Measurements from ENCODE around the gene ZNF443.
A peak's percentile ranks its signal among the peaks of the same experiment; 100 is the strongest.
"Not testable (repeated sequence)": the region's sequence is repeated elsewhere in the genome, so short reads cannot be mapped to it uniquely, and the experiment has no call there.

Gene ZNF443

DNA sequence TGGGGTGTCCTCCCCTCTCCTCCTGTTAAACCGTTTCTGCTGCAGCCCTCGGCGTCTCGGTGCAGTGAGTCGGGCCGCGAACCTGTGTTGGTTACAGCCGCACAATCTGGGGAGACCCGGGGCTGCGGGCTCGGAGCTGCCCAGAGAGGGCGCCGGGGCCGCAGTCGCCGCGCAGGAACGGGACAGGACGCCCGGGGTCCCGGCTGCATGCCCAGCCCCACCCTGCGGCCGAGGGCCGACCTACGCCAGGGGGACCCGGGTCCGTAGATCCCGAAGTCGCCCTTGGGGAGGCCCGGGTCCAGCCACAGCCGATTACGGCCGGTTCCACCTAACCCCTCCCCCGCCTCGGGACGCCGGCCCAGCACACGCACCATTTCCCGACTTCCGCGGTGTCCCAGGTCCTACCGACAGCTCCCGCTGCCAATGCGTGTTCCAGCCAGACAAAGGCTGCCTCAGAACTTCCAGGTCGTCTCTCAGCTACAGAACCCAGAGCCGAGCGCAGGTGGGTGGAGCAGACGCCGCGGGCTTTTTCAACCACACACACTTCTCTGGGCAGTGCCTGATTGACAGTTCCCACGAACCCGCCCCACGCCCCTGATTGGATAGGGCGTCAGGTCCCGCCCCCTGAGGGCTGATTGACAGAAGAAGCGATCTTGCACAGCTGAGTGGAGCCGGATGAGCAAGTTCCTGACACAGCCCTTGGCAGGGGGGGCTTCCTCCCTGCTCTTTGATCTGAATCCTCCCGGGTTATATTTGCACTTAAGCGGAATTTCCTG, at the start of gene ZNF443:
Gene ZNF443 (minus strand): TSS at position 481 of the 776 bp plus-strand sequence. CDS start 107 bp downstream, at position 374.
- DNase-seq: peak; percentile 97

- not testable (repeated sequence) for DNase-seq
Observed at GRCh38 chr19:12486265-12486783, 45.5 kb upstream of the ZNF443 start.

DNA sequence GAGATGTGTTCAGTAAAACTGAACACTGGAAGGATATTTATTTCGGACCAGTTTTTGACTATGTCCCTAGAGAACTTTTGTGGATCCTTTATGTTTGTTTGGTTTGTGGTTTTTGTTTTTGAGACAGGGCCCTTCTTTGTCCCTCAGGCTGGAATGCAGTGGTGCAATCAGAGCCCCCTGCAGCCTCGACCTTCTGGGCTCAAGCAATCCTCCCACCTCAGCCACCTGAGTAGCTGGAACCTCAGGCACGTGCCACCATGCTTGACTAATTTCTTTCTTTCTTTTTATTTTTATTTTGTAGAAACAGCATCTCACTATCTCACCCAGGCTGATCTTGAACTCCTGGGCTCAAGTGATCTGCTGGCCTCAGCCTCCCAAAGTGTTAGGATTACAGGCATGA, 44.8 kb upstream of the ZNF443 start:
- no peak for DNase-seq

GRCh38 chr19:12485052-12485416, 44.2 kb upstream of the ZNF443 start:
- peak; percentile 33 for DNase-seq

- DNase-seq: peak; percentile 71
Observed at GRCh38 chr19:12484371-12485051, 43.7 kb upstream of the ZNF443 start, which contains the start of gene ZNF709. ZNF709 (minus strand) TSS chr19:12484816; CDS start chr19:12484657, 159 bp downstream.

- no peak for DNase-seq
Observed at GRCh38 chr19:12484011-12484370, 43.2 kb upstream of the ZNF443 start.

DNA sequence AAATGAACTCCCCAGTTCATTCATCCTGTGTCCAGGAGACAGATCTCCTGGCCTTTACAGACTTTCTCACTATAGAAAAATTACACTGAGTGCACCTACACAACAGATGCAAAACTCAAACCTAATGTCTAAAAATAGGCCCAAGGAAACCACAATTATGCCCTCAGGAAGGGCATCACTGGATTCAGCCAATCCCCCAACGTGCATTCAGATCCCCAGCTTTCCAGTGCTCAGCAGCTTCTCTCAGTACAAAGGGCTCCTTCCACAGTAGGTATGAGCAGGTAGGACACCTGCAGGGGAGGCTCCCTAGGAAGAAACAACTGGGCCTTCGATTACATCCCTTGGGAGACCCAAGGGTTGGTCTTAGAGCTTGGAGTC, 41.7 kb upstream of the ZNF443 start:
- no peak for DNase-seq

DNA sequence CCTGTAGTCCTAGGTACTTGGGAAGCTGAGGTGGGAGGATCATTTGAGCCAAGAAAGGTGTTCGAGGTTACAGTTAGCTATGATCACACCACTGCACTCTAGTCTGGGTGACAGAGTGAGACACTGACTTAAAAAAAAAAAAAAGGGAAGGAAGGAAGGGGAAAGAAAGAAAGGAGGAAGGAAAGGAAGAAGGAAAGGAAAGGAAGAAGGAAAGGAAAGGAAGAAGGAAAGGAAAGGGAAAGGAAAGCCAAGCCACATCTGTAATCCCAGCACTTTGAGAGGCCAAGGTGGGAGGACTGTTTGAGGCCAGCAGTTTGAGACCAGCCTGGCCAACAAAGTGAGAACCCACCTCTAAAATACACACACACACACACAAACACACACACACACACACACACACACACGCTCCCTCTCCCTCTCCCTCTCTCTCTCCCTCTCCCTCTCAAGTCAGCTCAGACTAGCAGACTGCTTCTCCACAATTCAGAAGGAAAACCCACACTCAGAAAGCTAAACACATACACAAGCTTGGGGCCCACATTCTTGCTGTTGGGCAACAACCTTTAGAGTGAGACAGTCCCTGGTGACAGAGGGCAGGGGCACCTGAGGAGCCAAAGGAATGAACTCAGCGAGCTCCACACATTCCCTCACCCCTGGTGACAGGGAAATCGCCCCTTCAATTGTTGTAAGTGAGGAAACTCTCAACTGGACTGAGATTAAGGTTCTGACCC, 41.1 kb upstream of the ZNF443 start:
- no peak for DNase-seq

- DNase-seq: no peak
Observed at GRCh38 chr19:12478234-12478941, 37.6 kb upstream of the ZNF443 start.

- DNase-seq: not testable (repeated sequence)
Observed at GRCh38 chr19:12467651-12468050, 26.8 kb upstream of the ZNF443 start.

GRCh38 chr19:12465211-12465610, 24.4 kb upstream of the ZNF443 start:
- DNase-seq: no peak

DNA sequence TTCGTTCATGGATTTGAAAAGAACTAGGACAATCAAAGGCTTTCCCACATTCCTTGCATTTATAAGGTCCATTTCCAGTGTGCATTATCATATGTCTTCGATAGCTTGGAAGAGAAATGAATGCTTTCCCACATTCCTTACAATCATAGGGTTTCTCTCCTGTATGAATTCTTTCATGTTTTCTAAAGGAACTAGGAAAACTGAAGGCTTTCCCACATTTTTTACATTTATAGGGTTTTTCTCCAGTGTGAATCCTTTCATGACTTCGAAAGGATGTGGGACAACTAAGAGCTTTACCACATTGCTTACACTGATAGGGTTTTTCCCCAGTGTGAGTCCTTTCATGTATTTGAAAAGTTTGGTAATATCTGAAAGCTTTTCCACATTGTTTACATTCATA, 23.9 kb upstream of the ZNF443 start:
- DNase-seq: no peak

GRCh38 chr19:12464139-12464538, 23.3 kb upstream of the ZNF443 start:
- not testable (repeated sequence) for DNase-seq

- no peak for DNase-seq
Observed at GRCh38 chr19:12453495-12453894, 12.7 kb upstream of the ZNF443 start.

DNA sequence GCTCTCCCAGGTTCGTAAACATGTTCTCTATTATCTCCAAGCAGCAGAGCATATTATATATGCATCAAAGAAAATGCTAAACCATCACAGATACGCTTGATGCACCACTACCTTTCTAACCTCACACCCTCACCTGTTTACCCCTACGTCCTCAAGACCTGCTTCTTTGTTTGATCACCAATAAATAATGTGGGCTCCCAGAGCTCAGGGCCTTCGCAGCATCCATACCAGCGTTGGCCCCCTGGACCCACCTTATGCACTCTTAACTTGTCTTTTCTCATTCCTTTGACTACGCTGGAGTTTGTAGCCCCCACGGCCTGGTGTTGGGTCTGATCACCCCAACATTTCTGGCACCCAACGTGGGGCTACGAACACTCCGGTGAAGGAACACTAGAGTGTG, 10.0 kb upstream of the ZNF443 start:
- DNase-seq: no peak

DNA sequence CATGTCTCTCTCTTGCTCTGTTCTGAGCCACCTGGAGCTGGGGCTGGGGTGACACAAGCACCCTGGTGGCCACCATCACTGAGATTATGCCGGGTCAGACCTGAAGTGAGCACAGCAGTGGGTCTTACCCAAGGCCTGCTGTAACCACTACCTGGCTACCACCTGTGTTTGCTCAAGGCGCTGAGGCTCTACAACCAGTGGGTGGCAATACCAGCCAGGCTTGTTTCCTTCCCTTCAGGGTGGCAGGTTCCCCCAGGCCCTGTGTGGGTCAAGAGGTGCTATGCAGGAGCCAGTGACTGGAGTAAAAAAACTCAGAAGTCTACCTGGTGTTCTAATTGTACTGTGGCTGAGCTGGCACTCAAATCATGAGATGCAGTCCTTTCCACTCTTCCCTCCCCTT, 8.0 kb upstream of the ZNF443 start:
- no peak for DNase-seq

GRCh38 chr19:12439686-12440540, 908 bp downstream of the ZNF443 start:
- not testable (repeated sequence) for DNase-seq

DNA sequence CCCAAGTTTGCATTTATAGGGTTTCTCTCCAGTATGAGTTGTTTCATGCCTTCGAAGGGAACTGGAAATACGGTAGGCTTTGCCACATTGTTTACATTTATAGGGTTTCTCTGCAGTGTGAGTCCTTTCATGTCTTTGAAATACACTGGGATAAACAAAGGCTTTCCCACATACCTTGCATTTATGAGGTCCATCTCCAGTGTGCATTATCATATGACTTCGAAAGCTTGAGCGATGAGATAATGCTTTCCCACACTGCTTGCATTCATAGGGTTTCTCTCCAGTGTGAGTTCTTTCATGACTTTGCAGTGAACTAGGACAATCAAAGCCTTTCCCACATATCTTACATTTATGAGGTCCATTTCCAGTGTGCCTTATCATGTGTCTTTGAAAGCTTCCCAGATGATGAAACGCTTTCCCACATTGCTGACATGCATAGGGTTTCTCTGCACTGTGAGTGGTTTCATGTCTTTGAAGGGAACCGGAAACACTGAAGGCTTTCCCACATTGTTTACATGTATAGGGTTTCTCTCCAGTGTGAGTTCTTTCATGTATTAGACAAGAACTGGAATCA, 10.0 kb downstream of the ZNF443 start:
- DNase-seq: not testable (repeated sequence)

GRCh38 chr19:12425888-12426274, 14.9 kb downstream of the ZNF443 start:
- no peak for DNase-seq

- DNase-seq: no peak
Observed at GRCh38 chr19:12425236-12425887, 15.5 kb downstream of the ZNF443 start.

- not testable (repeated sequence) for DNase-seq
Observed at GRCh38 chr19:12417273-12417672, 23.5 kb downstream of the ZNF443 start.
